Upper lobe of left lung (tissue), 6 donors: Measurements from ENCODE around the gene WFDC1. TPM values are rescaled to one million over a fixed set of nuclear protein-coding genes. Genes with fewer than 3 reads are reported as not detected.

Experiments
- ATAC-seq, 2 donors: fragments of 200-7000 bp; cut with Tn5 transposase; one replicate each; pipeline ENCODE4 v1.9.1; 2022; ENCODE audit warnings: mild to moderate bottlenecking in 2 of 2, moderate library complexity in 2 of 2; ENCODE audit not compliant: low FRiP score in 2 of 2
- DNase-seq, 2 donors: peaks; one replicate each; pipeline ENCODE4 v3.0.0-alpha.2; 2019 to 2020
- H3K27ac ChIP-seq, 4 donors: fragments of 200-600 bp; sonication (generic); one replicate each; pipeline ENCODE4 v1.5.1; 2016 to 2019
- H3K27me3 ChIP-seq, 4 donors: fragments of 200-600 bp; sonication (generic); one replicate each; pipeline ENCODE4 v1.5.1; 2017 to 2019
- H3K36me3 ChIP-seq, 4 donors: fragments of 200-600 bp; sonication (generic); one replicate each; pipeline ENCODE4 v1.5.1; 2016 to 2019
- H3K4me1 ChIP-seq, 4 donors: fragments of 200-600 bp; sonication (generic); one replicate each; pipeline ENCODE4 v1.5.1; 2018 to 2019
- H3K4me3 ChIP-seq, 4 donors: fragments of 200-600 bp; sonication (generic); one replicate each; pipeline ENCODE4 v1.5.1; 2017 to 2019; ENCODE audit warnings: mild to moderate bottlenecking in 2 of 4, moderate library complexity in 1 of 4
- H3K9me3 ChIP-seq, 4 donors: fragments of 200-600 bp; sonication (generic); one replicate each; pipeline ENCODE4 v1.5.1; 2018 to 2019
- CTCF ChIP-seq, 6 experiments: fragments of 450-650 bp in 4 of 6; fragments of 200-600 bp in 2 of 6; sonication (generic) in 2 of 6; IDR thresholded peaks; one replicate each; pipeline ENCODE4 v1.5.1; 2016 to 2019; ENCODE audit warnings: antibody characterized with exemption in 6 of 6
- EP300 ChIP-seq, 4 donors: sonication (generic); formaldehyde crosslinking; IDR thresholded peaks; one replicate each; pipeline ENCODE4 v1.5.1; 2017; ENCODE audit warnings: antibody characterized with exemption in 4 of 4, control low read depth in 2 of 4
- POLR2A ChIP-seq, 4 donors: fragments of 450-650 bp; IDR thresholded peaks; one replicate each; pipeline ENCODE4 v1.5.1; 2016 to 2017; ENCODE audit warnings: antibody characterized with exemption in 4 of 4, mild to moderate bottlenecking in 2 of 4
- POLR2AphosphoS5 ChIP-seq, 2 donors: sonication (generic); formaldehyde crosslinking; IDR thresholded peaks; one replicate each; pipeline ENCODE4 v1.5.1; 2017; ENCODE audit warnings: antibody characterized with exemption in 2 of 2
- WGBS, 2 donors: methylation state at CpG; one replicate each; pipeline ENCODE4 v1.1.5; 2017 to 2018; 5-methylcytosine and 5-hydroxymethylcytosine counted together
- total RNA-seq, 6 donors: library from RNA; depleted of rRNA in 4 of 6; stranded (reverse); fragments of >200 nt in 4 of 6; gene quantifications; one replicate each; pipeline versions ENCODE4 v1.1.0 to v1.2.1, GENCODE V29; 2016 to 2021
- donor health status: DM: no; HTN: no; CAD: no; lungs with moderate emphysema.
- donor health status: DM: no; HTN: yes; CAD: no; lungs with severe emphysema.

WFDC1 gene
- total RNA-seq, 6 donors from 2014 or later, result 3.5 to 63.0 (median 10.2) TPM

DNA sequence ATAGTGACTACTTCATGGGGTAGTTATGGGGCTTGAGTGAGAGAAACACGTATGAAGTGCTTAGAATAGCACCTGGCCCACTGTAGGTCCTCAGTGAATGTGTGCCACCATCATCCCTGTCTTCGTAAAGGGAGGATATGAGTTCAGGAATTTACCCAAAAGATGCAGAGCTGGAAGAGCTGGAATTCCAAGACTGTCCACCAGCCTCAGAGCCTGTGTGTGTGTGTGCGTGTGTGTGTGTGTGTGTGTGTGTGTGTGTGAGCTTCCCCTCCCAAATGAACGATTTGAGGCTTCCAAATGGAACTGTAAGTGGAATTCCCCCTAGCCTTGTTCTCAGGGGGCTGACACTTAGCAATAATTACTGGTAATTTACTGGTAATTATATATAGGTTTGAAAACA lies 27.3 kb downstream of the WFDC1 start:
- Histone ChIP-seq H3K9me3 (peaks cover 0 to 6% (median 0%) of the 10 kb centered on the region in 4 donors), H3K4me1 (no peaks in the 10 kb centered on the region), H3K36me3 (peaks cover 0 to 6% (median 0%) of the 10 kb centered on the region in 4 donors), H3K4me3 (no peak overlapping the region), H3K27me3 (no peaks in the 10 kb centered on the region), H3K27ac (no peak overlapping the region)
- WGBS, 2 donors, result 55 to 64% methylated on average over 4 of the region's 4 CpGs
- ATAC-seq (no peak), DNase-seq (no peak)
- TF ChIP-seq CTCF (IDR thresholded peaks at IDR 0.05), result no peak
- no peak for TF ChIP-seq POLR2A (IDR thresholded peaks at IDR 0.05)
- TF ChIP-seq POLR2AphosphoS5 (IDR thresholded peaks at IDR 0.05), result no peak
- no peak for TF ChIP-seq EP300 (IDR thresholded peaks at IDR 0.05)

DNA sequence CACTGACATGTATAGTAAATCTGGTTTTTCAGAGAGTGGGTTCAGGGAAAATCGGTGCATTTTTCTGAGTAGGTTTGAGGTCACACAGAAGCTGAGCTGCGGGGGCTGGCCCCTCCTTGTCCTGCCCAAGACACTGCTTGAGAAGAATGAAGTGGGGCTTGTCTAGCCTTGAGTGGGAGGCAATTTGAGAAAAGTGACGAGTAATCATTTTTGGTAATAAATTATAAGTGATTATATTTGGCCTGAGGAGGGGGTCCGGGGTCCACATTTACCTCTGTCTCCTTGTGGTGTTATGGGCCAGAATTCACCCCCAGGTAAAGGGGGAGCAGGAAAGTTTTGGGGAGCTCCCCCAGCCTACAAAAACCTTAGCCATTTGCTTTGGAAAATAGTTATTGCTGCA lies 28.1 kb downstream of the WFDC1 start:
- 70 to 71% methylated on average over 4 of the region's 4 CpGs for WGBS, 2 donors
- no peak for DNase-seq

DNA sequence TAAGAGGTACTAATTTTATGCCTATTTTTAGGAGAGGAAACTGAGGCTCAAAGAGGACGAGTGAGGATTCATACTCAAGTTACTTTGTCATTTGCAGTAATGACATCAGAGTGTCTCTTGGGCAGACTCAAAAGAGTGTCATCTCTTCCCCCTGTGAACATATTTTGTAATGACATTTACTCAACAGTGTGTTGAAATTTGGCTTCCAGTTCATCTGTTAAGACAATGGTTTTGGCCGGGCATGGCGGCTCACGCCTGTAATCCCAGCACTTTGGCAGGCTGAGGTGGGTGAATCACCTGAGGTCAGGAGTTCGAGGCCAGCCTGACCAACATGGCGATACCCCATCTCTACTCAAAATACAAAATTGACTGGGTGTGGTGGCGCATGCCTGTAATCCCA lies 28.9 kb downstream of the WFDC1 start:
- no peaks in the 10 kb centered on the region for H3K4me1 ChIP-seq
- no peaks in the 10 kb centered on the region for H3K27me3 ChIP-seq
- 70 to 87% methylated on average over 6 to 7 of the region's 7 CpGs for WGBS, 2 donors
- DNase-seq (no peak), ATAC-seq (no peak)
- H3K4me3 ChIP-seq, result no peak overlapping the region
- H3K27ac ChIP-seq, result no peak overlapping the region
- peaks cover 0 to 20% (median 4%) of the 10 kb centered on the region in 4 donors for H3K36me3 ChIP-seq
- no peaks in the 10 kb centered on the region for H3K9me3 ChIP-seq
- TF ChIP-seq CTCF (IDR thresholded peaks at IDR 0.05) (no peak), EP300 (IDR thresholded peaks at IDR 0.05) (no peak), POLR2A (IDR thresholded peaks at IDR 0.05) (no peak), POLR2AphosphoS5 (IDR thresholded peaks at IDR 0.05) (no peak)

More for the DNA sequence above, 28.1 kb downstream of the WFDC1 start:
- no peaks in the 10 kb centered on the region for H3K4me1 ChIP-seq
- H3K36me3 ChIP-seq, result peaks cover 0 to 14% (median under 1%) of the 10 kb centered on the region in 4 donors
- no peak for ATAC-seq
- H3K27me3 ChIP-seq, result no peaks in the 10 kb centered on the region
- no peak overlapping the region for H3K4me3 ChIP-seq
- H3K9me3 ChIP-seq, result peaks cover 0 to 3% (median 0%) of the 10 kb centered on the region in 4 donors
- no peak for TF ChIP-seq POLR2A (IDR thresholded peaks at IDR 0.05)
- no peak for TF ChIP-seq POLR2AphosphoS5 (IDR thresholded peaks at IDR 0.05)
- no peak for TF ChIP-seq EP300 (IDR thresholded peaks at IDR 0.05)
- TF ChIP-seq CTCF (IDR thresholded peaks at IDR 0.05), result no peak
- no peak overlapping the region for H3K27ac ChIP-seq

DNA sequence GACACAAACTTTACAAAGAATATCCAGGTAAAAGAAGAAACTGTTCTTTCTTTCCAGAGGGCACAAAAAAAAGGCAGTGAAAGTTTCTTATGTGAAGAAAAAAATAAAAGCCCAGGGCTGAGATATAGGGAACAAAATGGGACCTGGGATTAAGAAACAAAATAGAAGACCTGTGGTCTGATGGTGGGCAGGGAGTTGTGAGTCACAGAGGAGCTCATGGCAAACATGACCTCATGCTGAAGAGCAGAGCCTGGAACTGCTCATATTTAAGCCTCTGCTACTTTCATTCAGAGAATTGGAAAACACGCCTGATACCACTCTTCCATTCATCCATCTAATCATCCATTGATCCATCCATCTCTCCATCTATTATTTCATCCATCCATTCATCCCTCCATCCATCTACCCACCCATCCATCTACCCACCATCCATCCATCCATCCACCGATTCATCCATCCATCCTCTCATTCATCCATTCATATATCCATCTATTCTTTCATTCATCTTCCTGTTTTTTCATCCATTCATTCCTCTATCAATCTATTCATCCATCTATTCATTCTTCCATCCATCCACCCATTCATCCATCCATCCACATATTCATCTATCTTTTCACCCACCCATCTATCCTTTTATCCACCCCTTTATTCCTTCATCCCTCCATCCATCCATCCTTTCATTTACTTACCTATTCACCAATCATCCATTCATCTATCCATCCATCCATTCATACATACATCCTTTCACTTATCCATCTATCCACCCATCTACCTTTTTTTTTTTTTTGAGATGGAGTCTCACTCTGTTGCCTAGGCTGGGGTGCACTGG lies 30.0 kb downstream of the WFDC1 start:
- H3K4me3 ChIP-seq, result no peak overlapping the region
- H3K4me1 ChIP-seq, result no peaks in the 10 kb centered on the region
- H3K27ac ChIP-seq, result no peak overlapping the region
- no peak for DNase-seq
- no peak for TF ChIP-seq POLR2A (IDR thresholded peaks at IDR 0.05)
- no peak for TF ChIP-seq EP300 (IDR thresholded peaks at IDR 0.05)
- TF ChIP-seq CTCF (IDR thresholded peaks at IDR 0.05), result no peak
- no peak for TF ChIP-seq POLR2AphosphoS5 (IDR thresholded peaks at IDR 0.05)
- H3K36me3 ChIP-seq, result peaks cover 0 to 20% (median 8%) of the 10 kb centered on the region in 4 donors
- H3K9me3 ChIP-seq, result no peaks in the 10 kb centered on the region
- ATAC-seq, result no peak
- no peaks in the 10 kb centered on the region for H3K27me3 ChIP-seq
- WGBS, 2 donors, result 46 to 48% methylated on average over 2 of the region's 2 CpGs
